Calu3 (cell line): ENCODE measurements around the gene CDON. TPM values are rescaled to one million over a fixed set of nuclear protein-coding genes. Genes with fewer than 3 reads are reported as not detected.

Source experiments
- BruUV-seq: library from RNA; stranded (reverse); fragments of 400-500 nt; replicated peaks from 2 replicates; lab custom pipeline; 2021; lab: Mats Ljungman, UMichigan
- CTCF ChIA-PET: fragments of 300-600 bp; sonication (Branson Sonifier 250); formaldehyde crosslinking; loops from one replicate; lab custom pipeline; 2022; ENCODE audit warnings: antibody characterized with exemption; lab: Charles Lee
- DNase-seq: peaks from one replicate; pipeline ENCODE4 v3.0.0; 2022
- H3K27ac Mint-ChIP-seq: one replicate; pipeline ENCODE4 v1.8.0; 2022; ENCODE audit warnings: mixed read lengths; ENCODE audit not compliant: unreplicated experiment
- H3K27me3 Mint-ChIP-seq: one replicate; pipeline ENCODE4 v1.8.0; 2022; ENCODE audit warnings: mixed read lengths; ENCODE audit not compliant: unreplicated experiment
- H3K36me3 Mint-ChIP-seq: one replicate; pipeline ENCODE4 v1.8.0; 2022; ENCODE audit warnings: mild to moderate bottlenecking, moderate library complexity, mixed read lengths; ENCODE audit not compliant: insufficient read depth, unreplicated experiment
- H3K4me1 Mint-ChIP-seq: one replicate; pipeline ENCODE4 v1.8.0; 2022; ENCODE audit warnings: mild to moderate bottlenecking, low read depth, mixed read lengths; ENCODE audit not compliant: unreplicated experiment
- H3K4me3 Mint-ChIP-seq: one replicate; pipeline ENCODE4 v1.8.0; 2022; ENCODE audit warnings: mild to moderate bottlenecking, low read depth, moderate library complexity, mixed read lengths; ENCODE audit not compliant: unreplicated experiment
- H3K9me3 Mint-ChIP-seq: one replicate; pipeline ENCODE4 v1.8.0; 2022; ENCODE audit warnings: low read depth, mixed read lengths; ENCODE audit not compliant: unreplicated experiment
- intact Hi-C: fragments of 100-400 bp; cut with micrococcal nuclease; formaldehyde crosslinking; loops from one replicate; pipeline ENCODE4 v1.10.0; 2022; ENCODE audit not compliant: unreplicated experiment
- total RNA-seq: library from RNA; stranded (reverse); gene quantifications from 2 replicates; pipeline ENCODE4 v1.2.3, GENCODE V29; 2022
- TF ChIP-seq, protein P1 (sequence below): fragments of 200-600 bp; IDR thresholded peaks from one replicate; pipeline ENCODE4 v1.8.0; 2022; ENCODE audit warnings: antibody characterized with exemption; ENCODE audit not compliant: unreplicated experiment

CDON gene
- total RNA-seq, 1 experiment from 2014 or later: 14.8 TPM

- TF ChIP-seq, protein P1, sequence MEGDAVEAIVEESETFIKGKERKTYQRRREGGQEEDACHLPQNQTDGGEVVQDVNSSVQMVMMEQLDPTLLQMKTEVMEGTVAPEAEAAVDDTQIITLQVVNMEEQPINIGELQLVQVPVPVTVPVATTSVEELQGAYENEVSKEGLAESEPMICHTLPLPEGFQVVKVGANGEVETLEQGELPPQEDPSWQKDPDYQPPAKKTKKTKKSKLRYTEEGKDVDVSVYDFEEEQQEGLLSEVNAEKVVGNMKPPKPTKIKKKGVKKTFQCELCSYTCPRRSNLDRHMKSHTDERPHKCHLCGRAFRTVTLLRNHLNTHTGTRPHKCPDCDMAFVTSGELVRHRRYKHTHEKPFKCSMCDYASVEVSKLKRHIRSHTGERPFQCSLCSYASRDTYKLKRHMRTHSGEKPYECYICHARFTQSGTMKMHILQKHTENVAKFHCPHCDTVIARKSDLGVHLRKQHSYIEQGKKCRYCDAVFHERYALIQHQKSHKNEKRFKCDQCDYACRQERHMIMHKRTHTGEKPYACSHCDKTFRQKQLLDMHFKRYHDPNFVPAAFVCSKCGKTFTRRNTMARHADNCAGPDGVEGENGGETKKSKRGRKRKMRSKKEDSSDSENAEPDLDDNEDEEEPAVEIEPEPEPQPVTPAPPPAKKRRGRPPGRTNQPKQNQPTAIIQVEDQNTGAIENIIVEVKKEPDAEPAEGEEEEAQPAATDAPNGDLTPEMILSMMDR: no peak
Measured at GRCh38 chr11:125953401-125953935, 109.2 kb downstream of the CDON start.

GRCh38 chr11:125952973-125953372, 109.7 kb downstream of the CDON start:
- H3K27me3 Mint-ChIP-seq: no peaks in the 10 kb centered on the region
- TF ChIP-seq, protein P1: no peak
- no peaks in the 10 kb centered on the region for H3K36me3 Mint-ChIP-seq
- no TSS peak for BruUV-seq
- CTCF ChIA-PET: interaction anchor here (0.6 kb wide), 1 partner anchor 1213 kb away, joined by 3 read pairs; the partner anchor contains the start of gene NRGN
- H3K4me1 Mint-ChIP-seq: no peaks in the 10 kb centered on the region
- no peaks in the 10 kb centered on the region for H3K9me3 Mint-ChIP-seq
- no peak for DNase-seq
- no peak overlapping the region for H3K4me3 Mint-ChIP-seq
- no peak overlapping the region for H3K27ac Mint-ChIP-seq
- intact Hi-C loops: no loop called here

More at GRCh38 chr11:125953401-125953935, 109.2 kb downstream of the CDON start:
- intact Hi-C loops: no loop called here
- DNase-seq: no peak
- no peaks in the 10 kb centered on the region for H3K4me1 Mint-ChIP-seq
- BruUV-seq: no TSS peak
- CTCF ChIA-PET: no interaction called here
- no peak overlapping the region for H3K4me3 Mint-ChIP-seq
- H3K36me3 Mint-ChIP-seq: no peaks in the 10 kb centered on the region
- no peaks in the 10 kb centered on the region for H3K9me3 Mint-ChIP-seq
- no peak overlapping the region for H3K27ac Mint-ChIP-seq
- no peaks in the 10 kb centered on the region for H3K27me3 Mint-ChIP-seq

DNA sequence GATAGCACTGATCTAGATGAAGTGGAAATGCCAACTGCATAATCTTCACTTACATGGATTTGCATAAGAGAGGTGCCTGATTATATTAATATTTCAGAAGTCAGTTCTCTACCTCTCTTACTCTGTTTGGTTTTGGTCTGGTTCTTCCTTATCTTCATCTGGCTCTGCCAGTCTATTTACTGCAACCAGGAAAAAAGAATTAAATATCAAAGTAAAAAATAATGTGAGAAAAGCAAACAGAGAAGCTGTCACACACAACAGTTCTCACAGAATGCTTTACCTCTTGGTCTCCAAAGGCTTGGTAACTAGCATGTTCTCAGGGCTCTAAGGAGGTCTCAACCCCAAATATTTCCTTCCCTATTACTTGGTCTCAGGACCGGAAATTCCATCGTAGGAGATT, 110.1 kb downstream of the CDON start:
- TF ChIP-seq, protein P1: no peak
- Mint-ChIP-seq H3K4me3 (no peak overlapping the region), H3K9me3 (no peaks in the 10 kb centered on the region), H3K27ac (no peak overlapping the region), H3K27me3 (no peaks in the 10 kb centered on the region), H3K36me3 (no peaks in the 10 kb centered on the region), H3K4me1 (no peaks in the 10 kb centered on the region)
- CTCF ChIA-PET: interaction anchor here (0.6 kb wide), 1 partner anchor 1213 kb away, joined by 3 read pairs; the partner anchor contains the start of gene NRGN
- intact Hi-C loops: no loop called here
- no peak for DNase-seq
- no TSS peak for BruUV-seq

DNA sequence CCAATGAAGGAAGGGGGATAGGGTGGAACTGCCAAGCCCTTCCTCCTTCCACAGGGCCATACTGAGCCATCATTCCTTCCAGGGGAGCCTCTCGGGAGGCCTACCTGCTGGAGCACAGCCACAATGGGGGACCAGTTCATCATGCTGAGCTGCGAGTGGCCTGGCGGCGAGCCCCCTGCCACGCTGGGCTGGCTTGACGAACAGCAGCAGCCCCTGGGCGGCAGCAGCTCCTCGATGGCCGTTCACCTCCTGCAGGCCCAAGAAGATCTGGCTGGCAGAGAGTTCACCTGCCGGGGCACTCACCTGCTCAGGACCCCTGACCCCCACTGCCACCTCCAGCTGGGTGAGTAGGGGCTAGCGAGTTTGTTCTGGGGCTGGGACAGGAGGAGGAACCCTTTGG, 110.9 kb downstream of the CDON start:
- TF ChIP-seq, protein P1: no peak
- H3K27me3 Mint-ChIP-seq: no peaks in the 10 kb centered on the region
- BruUV-seq: no TSS peak
- intact Hi-C loops: no loop called here
- no peak overlapping the region for H3K4me3 Mint-ChIP-seq
- no peak overlapping the region for H3K27ac Mint-ChIP-seq
- CTCF ChIA-PET: no interaction called here
- no peaks in the 10 kb centered on the region for H3K4me1 Mint-ChIP-seq
- no peaks in the 10 kb centered on the region for H3K36me3 Mint-ChIP-seq
- H3K9me3 Mint-ChIP-seq: no peaks in the 10 kb centered on the region
- no peak for DNase-seq
